Ovary (tissue), 3 donors: ENCODE results near the gene TERT.

Source experiments
- CTCF ChIP-seq, 3 donors: fragments of 450-650 bp in 2 of 3; fragments of 200-600 bp in 1 of 3; IDR thresholded peaks; one replicate each; pipeline versions ENCODE4 v1.5.1 to v1.8.0; 2016 to 2022; ENCODE audit warnings: antibody characterized with exemption in 3 of 3, mild to moderate bottlenecking in 1 of 3
- EP300 ChIP-seq: sonication (generic); formaldehyde crosslinking; IDR thresholded peaks from one replicate; pipeline ENCODE4 v1.6.1; 2017; ENCODE audit warnings: antibody characterized with exemption
- POLR2A ChIP-seq: fragments of 450-650 bp; IDR thresholded peaks from one replicate; pipeline ENCODE4 v1.6.1; 2017; ENCODE audit warnings: antibody characterized with exemption, mild to moderate bottlenecking, moderate library complexity
- donor health status: DM: no; HTN: no; CAD: no.

- TF ChIP-seq CTCF (IDR thresholded peaks at IDR 0.05) (no peak), POLR2A (no peak), EP300 (no peak)
Observed at GRCh38 chr5:1299961-1300360, 5.1 kb upstream of the TERT start.
